Mucosa of gallbladder (tissue), 1 donor: ENCODE results near the gene SRL. TPM values are rescaled to one million over a fixed set of nuclear protein-coding genes. Genes with fewer than 3 reads are reported as not detected.

Source experiments
- DNase-seq: peaks from one replicate; pipeline ENCODE4 v3.0.0-alpha.2; 2020; ENCODE audit warnings: low spot score
- total RNA-seq: library from RNA; stranded (reverse); gene quantifications from one replicate; pipeline ENCODE4 v1.2.1, GENCODE V29; 2021
- donor health status: DM: no; HTN: no; CAD: no.

Gene SRL
- total RNA-seq: 1.4 TPM

DNA sequence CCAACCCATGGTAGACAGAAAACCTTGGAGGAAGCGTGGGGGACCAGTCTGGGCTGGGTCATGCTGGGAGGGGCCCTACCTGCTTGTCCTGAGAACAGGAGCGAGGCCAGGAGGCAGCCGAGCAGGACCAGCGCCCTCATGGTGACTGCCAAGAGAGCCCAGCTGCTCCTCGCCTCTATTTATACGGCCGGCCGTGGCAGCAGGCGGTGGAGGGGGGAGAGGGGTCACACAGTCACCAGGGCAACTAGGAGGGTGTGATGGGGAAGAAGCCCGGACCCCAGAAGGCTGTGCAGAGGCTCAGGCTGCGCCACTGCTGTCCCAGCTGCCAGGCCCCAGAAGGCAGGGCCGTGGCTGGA is at the start of gene SRL:
Gene SRL, minus strand, starts transcription at position 153 of the 356 bp plus-strand sequence. Its CDS starts 13 bp downstream, at position 140.
- no peak for DNase-seq

DNA sequence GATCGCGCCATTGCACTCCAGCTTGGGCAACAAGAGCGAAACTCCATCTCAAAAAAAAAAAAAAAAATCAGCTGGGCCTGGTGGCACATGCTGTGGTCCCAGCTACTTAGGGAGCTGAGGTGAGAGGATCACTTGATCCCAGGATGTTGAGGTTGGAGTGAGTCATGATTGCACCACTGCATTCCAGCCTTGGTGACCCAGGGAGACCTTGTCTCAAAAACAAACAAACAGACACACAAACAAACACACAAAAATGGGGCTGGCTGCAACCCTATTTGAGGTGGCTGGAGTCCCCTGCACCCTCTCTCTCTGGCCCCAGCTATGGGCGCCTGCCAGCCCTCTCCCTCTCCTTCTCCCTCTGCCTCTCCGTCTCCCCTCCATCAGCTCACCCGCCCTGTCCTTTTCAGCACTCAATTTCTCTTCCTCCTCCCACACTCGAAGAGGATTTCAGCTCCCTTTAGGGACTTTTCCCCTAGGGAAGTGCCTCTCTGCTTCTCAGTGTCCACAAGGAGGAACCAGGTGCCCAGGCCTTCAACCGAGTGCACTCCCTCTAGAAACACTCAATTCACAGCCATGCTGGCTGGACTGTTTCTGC is 48.5 kb upstream of the SRL start:
- DNase-seq: no peak

DNA sequence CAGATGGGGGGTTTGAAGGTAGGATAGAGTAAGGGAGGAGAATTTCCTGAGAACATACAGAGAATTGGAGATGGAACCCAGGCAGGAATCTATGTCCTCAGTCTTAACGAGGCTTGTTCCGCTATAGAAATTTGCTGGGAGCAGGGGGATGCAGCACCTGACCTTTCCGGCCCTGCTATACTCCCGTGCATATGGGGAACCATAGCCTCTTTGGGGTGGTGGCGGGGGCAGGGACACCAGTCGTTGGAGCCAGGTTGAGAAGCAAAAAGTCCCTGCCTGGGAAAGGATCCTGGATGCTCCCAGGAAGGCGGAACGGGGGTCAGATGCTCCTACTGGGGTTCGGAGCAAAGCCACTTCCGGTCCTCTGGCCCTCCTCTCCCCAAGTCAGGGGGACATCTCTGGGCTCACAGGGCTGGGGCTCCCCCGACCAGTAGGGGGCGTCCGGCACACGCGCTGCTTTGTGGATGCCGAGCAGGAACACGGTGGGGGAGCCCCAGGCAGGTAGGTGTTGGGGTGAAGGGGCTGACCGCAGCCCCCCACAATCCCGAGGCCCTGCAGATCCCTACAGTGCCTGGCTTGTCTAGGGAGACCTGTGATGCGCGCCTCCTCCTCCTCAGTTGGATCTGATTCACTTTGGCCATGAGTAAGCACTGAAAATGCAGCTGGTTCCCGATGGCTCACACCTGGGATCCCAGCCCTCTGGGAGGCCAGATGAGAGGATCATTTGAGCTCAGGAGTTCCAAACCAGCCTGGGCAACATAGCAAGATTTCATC is 46.5 kb upstream of the SRL start:
- peak; percentile 68 for DNase-seq

DNA sequence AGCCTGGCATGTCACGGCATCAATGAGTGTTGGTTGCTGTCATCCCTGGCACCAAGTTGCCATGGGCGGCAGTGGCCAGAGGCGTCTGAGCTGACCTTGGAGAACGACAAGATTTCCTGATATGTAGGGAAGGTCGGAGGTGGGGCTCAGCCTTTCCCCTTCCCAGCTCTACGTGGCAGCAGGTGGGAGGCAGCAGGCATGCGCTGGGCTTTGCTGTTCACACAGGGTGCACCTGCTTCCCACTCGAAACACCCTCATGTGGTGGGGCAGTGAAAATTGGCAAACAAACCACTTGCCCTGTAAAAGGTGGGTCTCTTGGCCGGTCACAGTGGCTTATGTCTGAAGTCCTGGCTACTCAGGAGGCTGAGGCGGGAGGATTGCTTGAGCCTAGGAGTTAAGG is 43.3 kb upstream of the SRL start:
- no peak for DNase-seq

DNA sequence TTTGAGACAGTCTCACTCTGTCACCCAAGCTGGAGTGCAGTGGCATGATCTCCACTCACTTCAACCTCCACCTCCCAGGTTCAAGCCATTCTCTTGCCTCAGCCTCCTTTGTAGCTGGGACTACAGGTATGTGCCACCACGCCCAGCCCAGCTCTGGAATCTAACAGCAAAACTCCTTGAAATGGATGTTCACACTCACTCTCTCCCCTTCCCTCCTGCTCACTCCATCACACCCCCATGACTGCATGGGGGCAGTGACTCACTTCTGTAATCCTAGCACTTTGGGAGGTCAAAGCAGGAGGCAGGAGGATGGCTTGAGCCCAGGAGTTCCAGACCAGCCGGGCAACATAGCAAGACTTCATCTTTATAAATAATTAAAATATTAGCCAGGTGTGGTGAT is 42.1 kb upstream of the SRL start:
- DNase-seq: no peak

DNA sequence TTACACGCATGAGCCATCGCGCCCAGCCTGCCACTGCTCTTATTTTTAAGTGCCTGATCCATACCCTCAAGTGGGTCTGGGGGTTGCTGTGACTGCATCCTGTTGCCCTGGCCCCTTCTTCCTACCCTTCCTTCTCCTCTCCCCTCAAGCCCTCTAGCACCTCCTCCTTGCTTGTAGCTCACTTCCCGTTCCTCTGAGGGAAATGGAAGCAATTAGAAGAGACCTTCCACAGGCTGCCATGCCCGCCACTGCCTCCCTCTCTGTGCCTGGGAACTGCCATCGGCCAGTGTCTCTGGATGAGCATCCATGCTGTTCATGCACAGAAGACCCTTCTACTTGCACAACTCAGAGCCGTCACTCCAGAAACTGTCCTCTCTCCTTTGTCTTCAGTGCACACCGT is 41.6 kb upstream of the SRL start:
- no peak for DNase-seq

DNA sequence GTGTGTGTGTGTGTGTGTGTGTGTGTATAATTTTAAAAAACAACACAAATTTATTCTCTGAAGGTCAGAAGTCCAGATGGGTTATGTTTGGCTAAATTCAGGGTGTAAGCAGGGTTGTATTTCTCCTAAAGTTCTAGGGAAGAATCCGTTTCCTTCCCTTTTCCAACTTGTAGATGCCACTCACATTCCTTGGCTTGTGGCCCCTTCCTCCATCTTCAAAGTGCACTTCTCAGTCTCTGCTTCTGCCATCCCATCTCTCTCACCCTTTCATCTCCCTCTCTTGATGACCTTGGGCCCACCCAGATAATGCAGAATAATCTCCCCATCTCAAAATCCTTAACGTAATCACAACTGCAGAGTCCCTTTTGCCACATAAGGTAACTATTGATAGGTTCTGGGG is 38.7 kb upstream of the SRL start:
- no peak for DNase-seq

DNA sequence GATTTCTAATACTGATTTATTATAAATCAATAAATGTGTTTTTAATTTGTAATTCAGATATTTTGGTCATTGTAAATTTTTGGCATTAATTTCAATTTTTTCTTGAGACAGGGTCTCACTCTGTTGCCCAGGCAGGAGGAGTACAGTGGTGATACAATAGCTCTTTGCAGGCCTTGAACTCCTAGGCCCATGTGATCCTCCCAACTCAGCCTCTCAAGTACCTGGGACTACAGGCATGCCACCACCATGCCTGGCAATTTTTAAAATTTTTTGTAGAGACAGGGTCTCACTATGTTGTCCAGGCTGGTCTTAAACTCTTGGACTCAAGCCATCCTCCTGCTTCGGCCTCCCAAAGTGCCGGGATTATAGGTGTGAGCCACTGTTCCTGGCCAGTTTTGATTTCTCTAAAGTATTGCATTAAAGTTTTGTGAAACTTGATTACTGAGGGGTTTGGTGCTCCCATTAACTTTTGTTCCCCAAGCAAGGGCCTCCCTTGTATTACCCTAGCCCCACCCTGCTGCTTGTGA is 36.2 kb upstream of the SRL start:
- no peak for DNase-seq

DNA sequence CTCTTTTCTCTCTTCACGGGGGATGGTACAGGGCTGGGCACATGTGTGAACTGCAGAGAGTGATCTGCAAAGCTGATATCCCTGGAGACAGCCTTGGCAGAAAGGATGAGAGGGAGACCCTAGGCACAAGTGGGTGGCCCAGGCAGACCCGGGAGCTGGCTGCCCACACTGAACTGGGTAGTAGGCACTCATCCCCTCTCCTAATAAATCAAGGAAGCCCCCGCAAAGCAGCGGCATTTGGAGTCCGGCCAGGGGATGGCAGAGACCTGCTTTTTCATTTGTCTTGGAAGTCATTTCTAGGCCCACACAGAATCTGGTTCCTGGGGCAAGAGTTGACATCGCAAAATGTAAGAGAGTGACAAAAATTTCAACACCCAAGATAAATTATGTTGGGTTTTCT is 34.0 kb upstream of the SRL start:
- DNase-seq: no peak

DNA sequence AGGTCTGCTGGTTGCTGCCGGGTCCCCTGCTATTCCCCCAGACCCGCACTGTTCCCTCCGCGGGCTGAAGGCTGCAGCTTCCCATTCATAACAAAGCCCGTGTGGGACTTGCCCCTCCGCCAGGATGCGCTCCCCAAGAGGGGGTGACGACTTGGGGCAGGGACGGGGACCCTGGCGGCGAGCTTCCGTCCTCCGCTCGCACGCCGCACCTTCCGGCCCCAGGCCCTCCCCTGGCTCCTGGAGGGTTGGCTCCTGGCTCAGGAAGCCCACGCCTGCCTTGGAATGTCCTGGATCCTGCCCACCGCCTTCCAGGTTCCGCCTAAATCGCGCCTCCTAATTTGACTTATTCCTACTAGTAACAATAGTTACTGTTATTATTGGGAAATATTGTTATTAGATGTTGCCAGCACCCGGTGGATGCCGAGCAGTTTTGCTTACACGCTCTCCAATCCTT is 32.0 kb upstream of the SRL start:
- peak; percentile 27 for DNase-seq

DNA sequence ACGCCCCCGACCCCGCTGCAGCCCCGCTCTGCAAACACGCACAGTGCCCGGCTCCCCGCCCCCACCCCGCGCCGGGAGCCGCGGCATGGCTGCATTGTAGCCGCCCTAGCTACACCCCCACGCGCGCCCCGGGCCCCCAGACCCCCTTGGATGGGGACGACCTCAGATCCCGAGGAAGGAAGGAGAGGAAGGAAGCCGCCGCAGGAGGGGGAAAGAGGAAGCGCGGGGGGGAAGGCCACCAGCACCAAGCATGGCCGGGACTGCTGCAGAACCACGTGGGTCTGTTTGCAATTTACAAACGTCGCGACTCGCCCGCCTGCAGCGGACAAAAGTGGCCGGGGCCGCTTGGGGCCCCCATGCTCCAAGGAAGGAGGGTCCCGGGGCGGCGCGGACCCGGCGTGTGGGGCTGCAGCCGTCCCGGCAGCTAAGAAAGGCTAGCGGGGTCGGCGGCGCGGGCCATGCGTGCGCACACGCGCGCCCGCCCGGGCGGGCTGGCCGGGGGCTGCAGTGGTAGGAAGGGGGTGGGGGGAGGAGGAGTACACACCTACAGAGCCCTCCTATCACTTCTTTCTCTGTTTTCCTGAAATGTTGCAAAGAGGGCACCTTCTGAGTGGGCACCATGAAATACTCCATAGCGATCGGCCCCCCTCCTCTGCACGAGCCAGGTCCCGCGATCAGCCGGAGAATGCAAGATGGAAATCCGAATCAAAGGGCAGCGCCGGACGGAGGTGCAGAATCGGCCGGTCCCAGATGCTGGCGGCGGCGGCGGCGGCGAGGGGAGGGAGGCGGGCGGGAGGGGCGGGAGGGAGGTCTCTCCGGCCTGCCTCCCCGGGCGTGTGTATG is 30.5 kb upstream of the SRL start:
- DNase-seq: peak; percentile 42

DNA sequence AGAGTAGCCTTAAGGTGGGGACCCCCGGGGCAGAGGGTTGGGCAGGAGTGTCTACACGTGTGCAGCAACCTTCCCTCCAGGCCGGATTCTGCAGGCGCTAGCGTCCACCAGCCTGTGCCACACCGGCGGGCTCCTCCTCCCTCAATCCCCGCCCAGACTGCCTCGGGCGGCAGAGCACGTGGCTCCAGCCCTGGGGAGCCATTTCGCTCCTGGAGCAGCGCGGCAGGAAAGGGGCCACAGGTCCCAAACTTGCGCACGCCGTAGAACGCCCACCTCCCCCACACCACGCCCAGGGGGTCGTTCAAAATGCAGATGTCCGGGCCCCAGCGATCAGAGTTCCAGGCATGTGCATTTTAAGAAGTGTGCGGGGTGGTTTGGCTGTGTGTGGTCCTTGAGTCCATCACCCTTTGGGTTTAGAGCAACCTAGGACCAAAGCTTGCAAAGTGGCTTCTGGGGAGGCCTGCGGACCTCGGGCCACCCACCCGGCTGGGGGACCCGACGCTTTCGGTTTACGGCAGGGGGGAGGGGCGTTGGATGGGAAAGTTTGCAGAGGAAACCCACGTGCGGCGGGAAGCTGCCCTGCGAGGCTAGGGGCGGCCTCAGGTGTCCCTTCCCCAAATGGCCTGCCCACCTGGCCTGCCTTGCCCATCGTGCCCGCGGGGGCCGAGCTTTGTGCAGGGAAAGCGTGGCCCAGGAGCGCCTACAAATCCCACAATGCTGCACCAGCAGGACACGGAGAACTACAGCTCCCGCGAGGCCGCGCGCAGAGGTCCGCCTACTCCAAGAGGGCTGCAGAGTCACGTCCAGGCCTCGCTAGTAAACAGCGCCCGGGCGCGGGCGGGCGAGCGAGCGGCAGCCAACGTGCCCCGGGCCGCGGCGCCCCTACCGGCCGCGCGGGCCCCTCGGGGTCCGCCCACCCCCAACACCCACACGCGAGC is 29.6 kb upstream of the SRL start:
- DNase-seq: peak; percentile 93

DNA sequence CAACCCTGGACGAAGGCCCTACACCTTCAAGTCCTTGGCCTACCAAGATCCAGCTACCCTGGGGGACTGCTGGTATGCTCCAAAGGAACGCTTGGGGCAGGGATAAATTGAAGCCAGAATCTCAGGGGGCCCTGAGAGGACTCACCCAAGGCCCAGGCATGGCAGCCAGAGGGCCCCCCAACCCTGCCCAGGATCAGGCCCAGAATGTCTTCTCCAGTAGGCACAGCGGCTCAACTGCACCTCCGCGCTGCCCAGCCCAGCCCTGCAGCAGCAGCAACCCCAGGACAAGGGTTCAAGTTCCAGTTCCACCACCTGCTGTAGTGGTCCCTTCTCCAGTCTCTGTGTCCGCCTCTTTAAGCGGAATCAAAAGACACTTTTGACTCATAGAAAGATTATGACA is 28.7 kb upstream of the SRL start:
- no peak for DNase-seq

DNA sequence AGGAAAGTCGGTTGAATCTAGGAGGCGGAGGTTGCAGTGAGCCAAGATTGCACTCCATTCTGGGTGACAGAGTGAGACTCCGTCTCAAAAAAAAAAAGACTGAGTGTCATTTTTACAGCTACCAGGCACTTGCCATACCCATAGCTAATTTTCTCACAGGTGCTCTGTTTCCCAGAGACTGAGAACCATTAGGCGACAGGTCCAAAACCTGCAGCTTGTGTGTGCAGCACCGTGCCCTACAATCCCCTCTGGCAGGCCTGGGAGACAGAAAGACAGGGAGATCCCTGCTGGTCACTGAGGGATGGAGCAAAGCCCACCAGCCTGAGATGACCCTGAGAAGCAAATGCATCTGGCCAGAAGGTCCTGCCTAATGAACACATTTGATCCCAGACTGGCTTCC is 28.2 kb upstream of the SRL start:
- no peak for DNase-seq

DNA sequence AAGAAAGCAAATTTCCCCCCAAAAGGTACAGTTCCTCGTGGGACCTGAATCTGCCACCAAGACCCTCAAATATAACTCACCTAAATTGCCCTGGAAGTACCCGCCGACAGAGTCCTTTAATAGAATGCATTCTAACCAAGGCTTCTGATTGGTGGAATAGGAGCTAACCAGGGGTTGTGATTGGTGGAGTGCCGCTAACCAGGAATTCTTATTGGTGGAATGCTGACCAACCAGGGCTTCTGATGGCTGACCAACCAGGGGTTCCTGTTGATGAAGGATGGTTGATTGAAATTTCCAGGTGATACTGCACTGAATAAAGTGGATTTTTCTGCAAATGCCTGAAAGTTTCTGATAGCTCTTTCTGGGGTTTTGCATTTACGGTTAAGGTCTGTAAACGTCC is 24.5 kb upstream of the SRL start:
- no peak for DNase-seq

DNA sequence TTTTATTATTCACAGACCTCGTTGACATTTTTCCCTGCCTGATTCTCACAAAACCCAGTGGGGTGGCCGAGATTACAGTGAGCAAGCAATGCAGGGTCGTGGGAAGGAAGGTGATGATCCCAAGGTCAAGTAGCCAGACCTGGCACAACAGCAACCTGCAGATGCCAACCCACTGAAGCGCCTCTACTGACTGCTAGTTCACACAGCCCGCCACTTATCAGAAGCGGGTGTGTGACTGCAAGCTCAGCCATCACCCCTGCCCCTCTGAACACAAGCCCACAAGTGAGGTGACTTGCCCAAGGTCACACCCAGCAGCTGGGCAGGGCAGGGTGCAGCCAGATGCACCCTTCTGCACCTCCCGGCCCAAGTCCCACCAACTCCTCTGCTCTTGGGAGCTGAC is 23.8 kb upstream of the SRL start:
- no peak for DNase-seq

DNA sequence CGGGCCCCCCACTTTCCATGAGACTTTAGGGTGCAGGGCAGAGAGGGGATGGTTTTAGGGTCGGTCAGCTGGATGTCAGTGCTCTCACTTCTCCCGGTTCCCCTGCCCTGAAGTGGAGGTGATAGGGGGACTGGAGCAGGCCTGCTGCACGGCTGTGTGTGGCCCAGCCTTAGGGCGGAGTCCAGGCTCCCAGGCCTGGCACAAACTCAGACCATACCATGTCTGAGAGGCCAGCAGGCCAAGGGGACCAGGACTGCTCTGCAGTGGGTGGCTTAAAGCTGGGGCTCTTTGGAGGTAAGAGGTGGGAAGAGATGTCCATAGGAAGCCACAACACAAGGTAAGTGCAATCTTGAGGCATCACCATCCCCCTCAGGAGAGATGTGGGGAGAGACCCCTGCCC is 22.7 kb upstream of the SRL start:
- no peak for DNase-seq

DNA sequence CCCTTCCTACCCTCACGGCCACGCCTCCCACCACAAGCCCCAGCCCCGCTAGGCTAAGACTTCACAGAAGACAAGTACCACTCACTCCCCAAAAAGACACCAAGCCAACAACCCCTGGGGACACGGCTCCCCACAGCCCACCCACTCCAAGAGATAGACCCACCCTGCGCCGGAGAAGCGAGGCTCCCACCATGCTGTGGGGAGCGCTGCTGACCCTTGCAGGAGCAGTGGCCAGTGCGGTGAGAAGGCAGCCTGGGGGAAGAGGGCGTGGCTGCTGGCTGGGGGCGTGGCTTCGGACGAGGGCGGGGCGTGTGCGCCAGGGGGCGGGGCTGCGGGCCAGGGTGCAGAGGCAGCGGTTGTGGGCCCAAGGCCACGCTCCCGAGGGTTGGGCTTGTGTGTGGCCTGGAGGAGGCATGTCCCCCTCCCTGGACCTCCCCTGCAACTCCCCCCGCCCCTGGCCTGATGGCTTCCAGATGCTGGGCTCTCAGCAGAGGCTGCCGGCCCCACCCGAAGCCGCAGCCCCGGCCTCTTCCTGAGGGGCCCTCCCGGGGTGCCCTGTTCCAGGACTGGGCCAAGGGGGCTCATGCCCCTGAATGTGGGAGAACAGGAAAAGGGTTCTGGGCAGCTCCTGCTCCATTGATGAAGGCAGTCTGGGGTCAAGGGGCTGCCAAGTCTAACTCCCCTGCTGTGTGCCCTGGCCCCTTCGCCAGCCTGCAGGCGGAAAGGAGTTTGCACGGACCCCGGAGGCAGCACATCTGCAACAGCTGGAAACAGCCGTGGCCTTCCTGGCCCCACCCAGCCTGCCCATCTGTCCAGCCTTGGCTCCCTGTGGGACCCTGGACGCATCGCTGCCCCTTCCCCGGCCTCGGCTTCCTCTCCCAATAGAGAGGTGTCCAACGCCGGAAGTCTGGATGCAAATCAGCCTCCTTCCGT is 21.9 kb upstream of the SRL start:
- DNase-seq: peak; percentile 73

DNA sequence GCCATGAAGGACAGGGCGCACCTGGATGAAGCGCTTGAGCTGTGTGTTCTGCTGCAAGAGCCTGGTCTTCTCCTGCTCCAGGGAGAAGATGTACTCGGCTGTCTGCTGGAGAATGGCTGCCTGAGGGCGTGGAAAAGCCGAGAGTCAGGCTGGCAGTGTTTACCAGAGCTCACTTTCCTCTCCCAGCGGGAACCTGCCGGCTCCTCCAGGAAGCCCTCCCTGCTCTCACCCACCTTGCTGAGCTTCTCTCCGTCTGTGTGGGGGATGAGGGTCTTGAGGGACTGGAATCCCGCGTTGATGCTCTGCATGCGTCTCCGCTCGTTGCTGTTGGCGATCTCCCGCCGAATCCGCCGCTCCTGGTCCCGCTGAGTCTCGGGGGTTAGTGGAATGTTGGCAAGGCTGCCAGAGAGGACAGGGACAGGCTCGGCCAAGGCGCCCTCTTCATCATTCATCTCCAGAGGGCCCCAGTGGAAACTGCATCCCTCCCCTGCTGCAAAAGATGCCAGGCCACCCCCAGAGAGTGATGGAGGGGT is 20.5 kb upstream of the SRL start:
- no peak for DNase-seq

DNA sequence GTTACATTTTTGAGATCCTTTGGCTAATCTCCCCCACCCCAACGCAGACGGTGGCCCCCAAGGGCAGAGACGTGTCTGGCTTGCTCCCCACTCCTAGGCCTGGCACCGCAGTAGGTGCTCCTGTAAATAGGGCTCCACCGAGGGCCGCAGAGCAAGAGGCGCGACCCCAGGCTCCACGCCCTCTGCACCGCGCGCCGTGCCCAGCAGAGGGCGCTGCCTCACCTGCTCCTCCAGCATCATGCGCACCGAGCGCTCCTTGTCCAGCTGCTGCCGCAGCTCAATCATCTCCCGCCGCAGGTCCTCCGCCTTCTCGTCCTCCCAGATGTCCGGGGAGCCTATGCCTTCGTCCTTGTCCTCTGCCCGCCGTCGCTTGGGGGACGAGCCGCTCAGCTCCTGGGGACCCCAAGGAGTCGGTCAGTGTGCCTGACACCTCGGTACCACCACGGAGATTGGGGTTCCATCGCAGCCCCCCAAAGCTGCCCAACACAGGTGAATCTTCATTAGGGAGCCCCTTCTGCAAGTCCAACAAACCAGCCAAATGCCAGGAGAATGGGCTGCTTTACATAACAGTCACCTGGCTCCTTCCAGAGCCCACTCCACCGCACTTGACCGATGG is 19.8 kb upstream of the SRL start:
- DNase-seq: no peak
